ENCODE data around the gene TRIM41.

- TF ChIP-seq CTCF (IDR thresholded peaks at IDR 0.05) = no peak
- no peak for TF ChIP-seq ZFX (IDR thresholded peaks at IDR 0.05; ENCODE audit: borderline replicate concordance)
These were observed 29.4 kb upstream of the TRIM41 start for GRCh38 chr5:181193656-181194055.
